WTC11 (cell line): ENCODE data around the gene VSX1. TPM values are rescaled to one million over a fixed set of nuclear protein-coding genes. Genes with fewer than 3 reads are reported as not detected.

Source experiments
- ATAC-seq: fragments of 200-7000 bp; cut with Tn5 transposase; 2 replicates; pipeline ENCODE4 v1.10.0; 2021; ENCODE audit warnings: mild to moderate bottlenecking, moderate library complexity
- CTCF ChIA-PET: fragments of 300-600 bp; sonication (Branson Sonifier 250); formaldehyde crosslinking; loops from one replicate; lab custom pipeline; 2021; ENCODE audit warnings: antibody characterized with exemption; lab: Charles Lee
- POLR2A ChIA-PET: fragments of 350-600 bp; sonication (Branson Sonifier 250); formaldehyde crosslinking; loops from one replicate; lab custom pipeline; 2021; ENCODE audit warnings: antibody characterized with exemption; lab: Charles Lee
- DNase-seq: peaks from one replicate; pipeline ENCODE4 v3.0.0; 2021; ENCODE audit warnings: low spot score
- H3K27ac Mint-ChIP-seq: 2 replicates; pipeline ENCODE4 v1.8.0; 2021; ENCODE audit warnings: mixed read lengths
- H3K27me3 Mint-ChIP-seq: 2 replicates; pipeline ENCODE4 v1.8.0; 2021; ENCODE audit warnings: low read depth, mild to moderate bottlenecking, moderate library complexity, mixed read lengths
- H3K36me3 Mint-ChIP-seq: 2 replicates; pipeline ENCODE4 v1.8.0; 2021; ENCODE audit warnings: mixed read lengths
- H3K4me1 Mint-ChIP-seq: 2 replicates; pipeline ENCODE4 v1.8.0; 2022; ENCODE audit warnings: mixed read lengths
- H3K4me3 Mint-ChIP-seq: 2 replicates; pipeline ENCODE4 v1.8.0; 2021; ENCODE audit warnings: mild to moderate bottlenecking, moderate library complexity, mixed read lengths
- H3K9me3 Mint-ChIP-seq: 2 replicates; pipeline ENCODE4 v1.8.0; 2021; ENCODE audit warnings: mixed read lengths
- ATF1 ChIP-seq: sonication (generic); formaldehyde crosslinking; IDR thresholded peaks from 2 replicates; pipeline ENCODE4 v1.8.1; 2023; ENCODE audit warnings: mild to moderate bottlenecking, moderate library complexity, missing genetic modification reagents
- ESRRA ChIP-seq: sonication (generic); formaldehyde crosslinking; IDR thresholded peaks from 2 replicates; pipeline ENCODE4 v1.8.1; 2022; ENCODE audit warnings: mild to moderate bottlenecking, missing genetic modification reagents, borderline replicate concordance
- ETV6 ChIP-seq: sonication (generic); formaldehyde crosslinking; IDR thresholded peaks from 2 replicates; pipeline ENCODE4 v1.8.1; 2022; ENCODE audit warnings: mild to moderate bottlenecking, missing genetic modification reagents
- FOXJ3 ChIP-seq: sonication (generic); formaldehyde crosslinking; IDR thresholded peaks from 2 replicates; pipeline ENCODE4 v1.9.0; 2021; ENCODE audit warnings: missing genetic modification reagents, mild to moderate bottlenecking, borderline replicate concordance
- GTF2I ChIP-seq: fragments of 250-450 bp; sonication (Bioruptor Pico); conservative IDR thresholded peaks from 2 replicates; pipeline ENCODE4 v1.4.0; 2021; ENCODE audit warnings: mild to moderate bottlenecking
- JAZF1 ChIP-seq: fragments of 250-450 bp; sonication (Bioruptor Pico); IDR thresholded peaks from 2 replicates; pipeline ENCODE4 v1.9.0; 2021; ENCODE audit warnings: moderate library complexity, mild to moderate bottlenecking, inconsistent platforms
- NFE2L1 ChIP-seq: sonication (generic); formaldehyde crosslinking; IDR thresholded peaks from 2 replicates; pipeline ENCODE4 v1.8.1; 2023; ENCODE audit warnings: missing genetic modification reagents
- PRRX2 ChIP-seq: fragments of 250-450 bp; sonication (Bioruptor Pico); IDR thresholded peaks from 2 replicates; pipeline ENCODE4 v1.8.0; 2021; ENCODE audit warnings: mild to moderate bottlenecking
- SP1 ChIP-seq: sonication (generic); formaldehyde crosslinking; conservative IDR thresholded peaks from 2 replicates; pipeline ENCODE4 v1.8.1; 2022; ENCODE audit warnings: missing genetic modification reagents
- TEAD1 ChIP-seq: sonication (generic); formaldehyde crosslinking; IDR thresholded peaks from 2 replicates; pipeline ENCODE4 v1.8.0; 2022; ENCODE audit warnings: mild to moderate bottlenecking, missing genetic modification reagents
- ZNF416 ChIP-seq: fragments of 250-450 bp; sonication (Bioruptor Pico); IDR thresholded peaks from 2 replicates; pipeline ENCODE4 v1.9.0; 2021; ENCODE audit warnings: mild to moderate bottlenecking, inconsistent platforms
- total RNA-seq: library from RNA; stranded (reverse); gene quantifications from 3 replicates; pipeline ENCODE4 v1.2.3, GENCODE V29; 2021
- TF ChIP-seq, protein P1 (sequence below): sonication (generic); formaldehyde crosslinking; IDR thresholded peaks from 2 replicates; pipeline ENCODE4 v1.8.0; 2022; ENCODE audit warnings: missing genetic modification reagents
- TF ChIP-seq, protein P2 (sequence below): fragments of 200-600 bp; IDR thresholded peaks from 2 replicates; pipeline ENCODE4 v1.8.0; 2022; ENCODE audit warnings: antibody characterized with exemption
- TF ChIP-seq, protein P3 (sequence below): sonication (generic); formaldehyde crosslinking; IDR thresholded peaks from 2 replicates; pipeline ENCODE4 v1.8.1; 2022; ENCODE audit warnings: low read depth, missing genetic modification reagents, borderline replicate concordance
- TF ChIP-seq, protein P4 (sequence below): sonication (generic); formaldehyde crosslinking; IDR thresholded peaks from 2 replicates; pipeline ENCODE4 v1.8.1; 2022; ENCODE audit warnings: missing genetic modification reagents, borderline replicate concordance
- TF ChIP-seq, protein P5 (sequence below): sonication (generic); formaldehyde crosslinking; IDR thresholded peaks from 2 replicates; pipeline ENCODE4 v1.8.1; 2022; ENCODE audit warnings: mild to moderate bottlenecking, moderate library complexity, missing genetic modification reagents
- TF ChIP-seq, protein P6 (sequence below): sonication (generic); formaldehyde crosslinking; IDR thresholded peaks from 2 replicates; pipeline ENCODE4 v1.8.0; 2022; ENCODE audit warnings: mild to moderate bottlenecking, missing genetic modification reagents
- TF ChIP-seq, protein P7 (sequence below): sonication (generic); formaldehyde crosslinking; IDR thresholded peaks from 2 replicates; pipeline ENCODE4 v1.8.0; 2023; ENCODE audit warnings: missing genetic modification reagents, mild to moderate bottlenecking, borderline replicate concordance

VSX1 gene
- total RNA-seq, 1 experiment from 2014 or later = not detected

DNA sequence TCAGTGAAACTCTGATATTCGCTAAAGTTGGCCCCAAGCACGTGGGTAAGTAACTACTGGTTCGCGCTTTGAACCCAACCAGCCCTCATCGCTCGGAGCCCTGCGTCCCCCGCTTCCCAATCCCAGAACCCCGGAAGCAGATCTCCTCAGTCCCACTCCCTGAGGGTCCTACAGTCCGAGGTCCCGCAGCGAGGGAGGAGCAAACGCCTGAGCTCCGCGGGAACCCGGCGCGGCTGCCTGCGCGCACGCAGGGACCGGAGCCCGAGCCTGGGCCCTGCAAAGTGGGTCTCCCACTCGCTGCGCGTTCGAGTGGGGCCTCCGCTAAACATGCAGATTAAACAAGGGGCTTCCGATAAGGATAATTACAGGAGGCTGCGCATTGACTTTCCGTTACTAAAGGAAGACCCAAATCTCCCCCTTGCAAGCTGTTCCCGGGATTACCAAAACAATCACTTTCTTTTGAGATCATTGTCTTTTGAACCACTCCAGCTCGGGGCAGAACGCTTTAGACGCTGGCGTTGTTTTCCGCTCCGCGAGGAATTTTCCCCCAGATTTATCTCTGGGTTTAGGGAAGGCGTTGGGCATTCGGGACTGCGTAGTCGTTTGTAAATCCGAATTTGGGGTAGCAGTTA is 1.3 kb upstream of the VSX1 start:
- Mint-ChIP-seq H3K27ac (no peak overlapping the region), H3K27me3 (peaks cover 93% of the 10 kb centered on the region), H3K4me1 (peaks cover 26% of the 10 kb centered on the region), H3K36me3 (no peaks in the 10 kb centered on the region), H3K9me3 (no peaks in the 10 kb centered on the region), H3K4me3 (peak overlapping the region; percentile 66)
- ATAC-seq (no peak), DNase-seq (no peak)
- ChIA-PET CTCF (interaction anchor here (2.4 kb wide), 1 partner anchor 96 kb away, joined by 7 read pairs; no protein-coding TSS in a partner anchor), POLR2A (no interaction called here)
- TF ChIP-seq GTF2I = no peak
- TF ChIP-seq, protein P1, sequence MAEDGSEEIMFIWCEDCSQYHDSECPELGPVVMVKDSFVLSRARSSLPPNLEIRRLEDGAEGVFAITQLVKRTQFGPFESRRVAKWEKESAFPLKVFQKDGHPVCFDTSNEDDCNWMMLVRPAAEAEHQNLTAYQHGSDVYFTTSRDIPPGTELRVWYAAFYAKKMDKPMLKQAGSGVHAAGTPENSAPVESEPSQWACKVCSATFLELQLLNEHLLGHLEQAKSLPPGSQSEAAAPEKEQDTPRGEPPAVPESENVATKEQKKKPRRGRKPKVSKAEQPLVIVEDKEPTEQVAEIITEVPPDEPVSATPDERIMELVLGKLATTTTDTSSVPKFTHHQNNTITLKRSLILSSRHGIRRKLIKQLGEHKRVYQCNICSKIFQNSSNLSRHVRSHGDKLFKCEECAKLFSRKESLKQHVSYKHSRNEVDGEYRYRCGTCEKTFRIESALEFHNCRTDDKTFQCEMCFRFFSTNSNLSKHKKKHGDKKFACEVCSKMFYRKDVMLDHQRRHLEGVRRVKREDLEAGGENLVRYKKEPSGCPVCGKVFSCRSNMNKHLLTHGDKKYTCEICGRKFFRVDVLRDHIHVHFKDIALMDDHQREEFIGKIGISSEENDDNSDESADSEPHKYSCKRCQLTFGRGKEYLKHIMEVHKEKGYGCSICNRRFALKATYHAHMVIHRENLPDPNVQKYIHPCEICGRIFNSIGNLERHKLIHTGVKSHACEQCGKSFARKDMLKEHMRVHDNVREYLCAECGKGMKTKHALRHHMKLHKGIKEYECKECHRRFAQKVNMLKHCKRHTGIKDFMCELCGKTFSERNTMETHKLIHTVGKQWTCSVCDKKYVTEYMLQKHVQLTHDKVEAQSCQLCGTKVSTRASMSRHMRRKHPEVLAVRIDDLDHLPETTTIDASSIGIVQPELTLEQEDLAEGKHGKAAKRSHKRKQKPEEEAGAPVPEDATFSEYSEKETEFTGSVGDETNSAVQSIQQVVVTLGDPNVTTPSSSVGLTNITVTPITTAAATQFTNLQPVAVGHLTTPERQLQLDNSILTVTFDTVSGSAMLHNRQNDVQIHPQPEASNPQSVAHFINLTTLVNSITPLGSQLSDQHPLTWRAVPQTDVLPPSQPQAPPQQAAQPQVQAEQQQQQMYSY = peak; percentile 15; the same call in 1 of the 2 replicates

DNA sequence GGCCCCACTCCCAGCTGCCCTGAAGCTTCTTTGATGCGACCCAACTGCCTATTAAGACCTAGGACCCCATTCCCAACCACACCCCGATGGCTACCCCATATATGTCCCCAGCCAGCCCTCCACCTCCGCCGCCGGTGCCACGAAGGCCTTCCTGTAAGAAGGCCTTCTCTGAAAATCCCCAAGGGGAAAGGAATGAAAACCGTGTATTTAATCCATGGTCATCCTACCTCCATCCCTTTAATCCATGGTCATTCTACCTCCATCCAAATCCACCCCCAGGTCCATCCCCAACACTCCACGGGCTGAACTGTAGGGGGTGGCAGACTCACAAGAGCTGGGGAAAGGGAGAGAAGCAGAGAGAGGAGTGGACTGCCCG is 545 bp upstream of the VSX1 start:
- CTCF ChIA-PET = interaction anchor here (1.2 to 2.4 kb wide), 3 partner anchors 9 to 166 kb away, joined by 3 to 7 read pairs (median 4); no protein-coding TSS in a partner anchor
- TF ChIP-seq, protein P2, sequence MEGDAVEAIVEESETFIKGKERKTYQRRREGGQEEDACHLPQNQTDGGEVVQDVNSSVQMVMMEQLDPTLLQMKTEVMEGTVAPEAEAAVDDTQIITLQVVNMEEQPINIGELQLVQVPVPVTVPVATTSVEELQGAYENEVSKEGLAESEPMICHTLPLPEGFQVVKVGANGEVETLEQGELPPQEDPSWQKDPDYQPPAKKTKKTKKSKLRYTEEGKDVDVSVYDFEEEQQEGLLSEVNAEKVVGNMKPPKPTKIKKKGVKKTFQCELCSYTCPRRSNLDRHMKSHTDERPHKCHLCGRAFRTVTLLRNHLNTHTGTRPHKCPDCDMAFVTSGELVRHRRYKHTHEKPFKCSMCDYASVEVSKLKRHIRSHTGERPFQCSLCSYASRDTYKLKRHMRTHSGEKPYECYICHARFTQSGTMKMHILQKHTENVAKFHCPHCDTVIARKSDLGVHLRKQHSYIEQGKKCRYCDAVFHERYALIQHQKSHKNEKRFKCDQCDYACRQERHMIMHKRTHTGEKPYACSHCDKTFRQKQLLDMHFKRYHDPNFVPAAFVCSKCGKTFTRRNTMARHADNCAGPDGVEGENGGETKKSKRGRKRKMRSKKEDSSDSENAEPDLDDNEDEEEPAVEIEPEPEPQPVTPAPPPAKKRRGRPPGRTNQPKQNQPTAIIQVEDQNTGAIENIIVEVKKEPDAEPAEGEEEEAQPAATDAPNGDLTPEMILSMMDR = no peak
- no peak for TF ChIP-seq ATF1
- TF ChIP-seq, protein P3, sequence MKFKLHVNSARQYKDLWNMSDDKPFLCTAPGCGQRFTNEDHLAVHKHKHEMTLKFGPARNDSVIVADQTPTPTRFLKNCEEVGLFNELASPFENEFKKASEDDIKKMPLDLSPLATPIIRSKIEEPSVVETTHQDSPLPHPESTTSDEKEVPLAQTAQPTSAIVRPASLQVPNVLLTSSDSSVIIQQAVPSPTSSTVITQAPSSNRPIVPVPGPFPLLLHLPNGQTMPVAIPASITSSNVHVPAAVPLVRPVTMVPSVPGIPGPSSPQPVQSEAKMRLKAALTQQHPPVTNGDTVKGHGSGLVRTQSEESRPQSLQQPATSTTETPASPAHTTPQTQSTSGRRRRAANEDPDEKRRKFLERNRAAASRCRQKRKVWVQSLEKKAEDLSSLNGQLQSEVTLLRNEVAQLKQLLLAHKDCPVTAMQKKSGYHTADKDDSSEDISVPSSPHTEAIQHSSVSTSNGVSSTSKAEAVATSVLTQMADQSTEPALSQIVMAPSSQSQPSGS = no peak
- no peak for TF ChIP-seq NFE2L1 (CRISPR knock-in tag)
- no peak for TF ChIP-seq ZNF416 (CRISPR knock-in tag)
- TF ChIP-seq ETV6 = no peak
- TF ChIP-seq, protein P4, sequence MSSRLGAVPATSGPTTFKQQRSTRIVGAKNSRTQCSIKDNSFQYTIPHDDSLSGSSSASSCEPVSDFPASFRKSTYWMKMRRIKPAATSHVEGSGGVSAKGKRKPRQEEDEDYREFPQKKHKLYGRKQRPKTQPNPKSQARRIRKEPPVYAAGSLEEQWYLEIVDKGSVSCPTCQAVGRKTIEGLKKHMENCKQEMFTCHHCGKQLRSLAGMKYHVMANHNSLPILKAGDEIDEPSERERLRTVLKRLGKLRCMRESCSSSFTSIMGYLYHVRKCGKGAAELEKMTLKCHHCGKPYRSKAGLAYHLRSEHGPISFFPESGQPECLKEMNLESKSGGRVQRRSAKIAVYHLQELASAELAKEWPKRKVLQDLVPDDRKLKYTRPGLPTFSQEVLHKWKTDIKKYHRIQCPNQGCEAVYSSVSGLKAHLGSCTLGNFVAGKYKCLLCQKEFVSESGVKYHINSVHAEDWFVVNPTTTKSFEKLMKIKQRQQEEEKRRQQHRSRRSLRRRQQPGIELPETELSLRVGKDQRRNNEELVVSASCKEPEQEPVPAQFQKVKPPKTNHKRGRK (CRISPR knock-in tag) = no peak
- no peak for TF ChIP-seq ESRRA (CRISPR knock-in tag)
- TF ChIP-seq PRRX2 = no peak
- TF ChIP-seq, protein P5, sequence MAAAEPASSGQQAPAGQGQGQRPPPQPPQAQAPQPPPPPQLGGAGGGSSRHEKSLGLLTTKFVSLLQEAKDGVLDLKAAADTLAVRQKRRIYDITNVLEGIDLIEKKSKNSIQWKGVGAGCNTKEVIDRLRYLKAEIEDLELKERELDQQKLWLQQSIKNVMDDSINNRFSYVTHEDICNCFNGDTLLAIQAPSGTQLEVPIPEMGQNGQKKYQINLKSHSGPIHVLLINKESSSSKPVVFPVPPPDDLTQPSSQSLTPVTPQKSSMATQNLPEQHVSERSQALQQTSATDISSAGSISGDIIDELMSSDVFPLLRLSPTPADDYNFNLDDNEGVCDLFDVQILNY (CRISPR knock-in tag) = no peak
- TF ChIP-seq JAZF1 (CRISPR knock-in tag) = no peak
- TF ChIP-seq, protein P6, sequence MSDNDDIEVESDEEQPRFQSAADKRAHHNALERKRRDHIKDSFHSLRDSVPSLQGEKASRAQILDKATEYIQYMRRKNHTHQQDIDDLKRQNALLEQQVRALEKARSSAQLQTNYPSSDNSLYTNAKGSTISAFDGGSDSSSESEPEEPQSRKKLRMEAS (CRISPR knock-in tag) = no peak
- TF ChIP-seq SP1 (CRISPR knock-in tag) = no peak
- TF ChIP-seq, protein P7, sequence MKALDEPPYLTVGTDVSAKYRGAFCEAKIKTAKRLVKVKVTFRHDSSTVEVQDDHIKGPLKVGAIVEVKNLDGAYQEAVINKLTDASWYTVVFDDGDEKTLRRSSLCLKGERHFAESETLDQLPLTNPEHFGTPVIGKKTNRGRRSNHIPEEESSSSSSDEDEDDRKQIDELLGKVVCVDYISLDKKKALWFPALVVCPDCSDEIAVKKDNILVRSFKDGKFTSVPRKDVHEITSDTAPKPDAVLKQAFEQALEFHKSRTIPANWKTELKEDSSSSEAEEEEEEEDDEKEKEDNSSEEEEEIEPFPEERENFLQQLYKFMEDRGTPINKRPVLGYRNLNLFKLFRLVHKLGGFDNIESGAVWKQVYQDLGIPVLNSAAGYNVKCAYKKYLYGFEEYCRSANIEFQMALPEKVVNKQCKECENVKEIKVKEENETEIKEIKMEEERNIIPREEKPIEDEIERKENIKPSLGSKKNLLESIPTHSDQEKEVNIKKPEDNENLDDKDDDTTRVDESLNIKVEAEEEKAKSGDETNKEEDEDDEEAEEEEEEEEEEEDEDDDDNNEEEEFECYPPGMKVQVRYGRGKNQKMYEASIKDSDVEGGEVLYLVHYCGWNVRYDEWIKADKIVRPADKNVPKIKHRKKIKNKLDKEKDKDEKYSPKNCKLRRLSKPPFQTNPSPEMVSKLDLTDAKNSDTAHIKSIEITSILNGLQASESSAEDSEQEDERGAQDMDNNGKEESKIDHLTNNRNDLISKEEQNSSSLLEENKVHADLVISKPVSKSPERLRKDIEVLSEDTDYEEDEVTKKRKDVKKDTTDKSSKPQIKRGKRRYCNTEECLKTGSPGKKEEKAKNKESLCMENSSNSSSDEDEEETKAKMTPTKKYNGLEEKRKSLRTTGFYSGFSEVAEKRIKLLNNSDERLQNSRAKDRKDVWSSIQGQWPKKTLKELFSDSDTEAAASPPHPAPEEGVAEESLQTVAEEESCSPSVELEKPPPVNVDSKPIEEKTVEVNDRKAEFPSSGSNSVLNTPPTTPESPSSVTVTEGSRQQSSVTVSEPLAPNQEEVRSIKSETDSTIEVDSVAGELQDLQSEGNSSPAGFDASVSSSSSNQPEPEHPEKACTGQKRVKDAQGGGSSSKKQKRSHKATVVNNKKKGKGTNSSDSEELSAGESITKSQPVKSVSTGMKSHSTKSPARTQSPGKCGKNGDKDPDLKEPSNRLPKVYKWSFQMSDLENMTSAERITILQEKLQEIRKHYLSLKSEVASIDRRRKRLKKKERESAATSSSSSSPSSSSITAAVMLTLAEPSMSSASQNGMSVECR (CRISPR knock-in tag) = no peak
- no peak for TF ChIP-seq FOXJ3 (CRISPR knock-in tag)
- no peak for TF ChIP-seq TEAD1 (CRISPR knock-in tag)

More for the DNA sequence above, 545 bp upstream of the VSX1 start:
- Mint-ChIP-seq H3K27me3 (peaks cover 96% of the 10 kb centered on the region), H3K9me3 (no peaks in the 10 kb centered on the region), H3K27ac (no peak overlapping the region), H3K4me3 (peak overlapping the region; percentile 62), H3K4me1 (peaks cover 30% of the 10 kb centered on the region), H3K36me3 (no peaks in the 10 kb centered on the region)
- POLR2A ChIA-PET = interaction anchor here (0.7 kb wide), 1 partner anchor 309 kb away, joined by 4 read pairs; no protein-coding TSS in a partner anchor
- DNase-seq (no peak), ATAC-seq (no peak)
